GM23338 (cell line): ENCODE data around the gene LRRC47.

Experiments used
- CREB1 ChIP-seq: fragments of 250-450 bp; sonication (Bioruptor Pico); IDR thresholded peaks from 2 replicates; pipeline ENCODE4 v1.5.0; 2020; ENCODE audit warnings: low read depth, mild to moderate bottlenecking, moderate library complexity
- ETS1 ChIP-seq: IDR thresholded peaks from 2 replicates; pipeline ENCODE4 v1.6.1; 2016; ENCODE audit warnings: antibody characterized with exemption
- EZH2 ChIP-seq: fragments of 200-600 bp; sonication (generic); IDR thresholded peaks from one replicate; pipeline ENCODE4 v1.8.0; 2017; ENCODE audit warnings: antibody characterized with exemption, mild to moderate bottlenecking, low read depth; ENCODE audit not compliant: unreplicated experiment
- EZH2phosphoT487 ChIP-seq: fragments of 200-600 bp; sonication (generic); IDR thresholded peaks from one replicate; pipeline ENCODE4 v1.8.1; 2018; ENCODE audit warnings: antibody characterized with exemption; ENCODE audit not compliant: unreplicated experiment
- JUNB ChIP-seq: IDR thresholded peaks from one replicate; pipeline ENCODE4 v1.6.1; 2016; ENCODE audit warnings: antibody characterized with exemption; ENCODE audit not compliant: unreplicated experiment
- REST ChIP-seq: IDR thresholded peaks from one replicate; pipeline ENCODE4 v1.6.1; 2018; ENCODE audit warnings: antibody characterized with exemption; ENCODE audit not compliant: unreplicated experiment
- TF ChIP-seq, protein P1 (sequence below), 2 experiments: fragments of 200-600 bp in 1 of 2; sonication (generic) in 1 of 2; conservative IDR thresholded peaks; 2 replicates each; pipeline versions ENCODE4 v1.5.1 to v1.6.1; 2016 to 2017; ENCODE audit warnings: antibody characterized with exemption in 2 of 2, low read depth in 2 of 2, mild to moderate bottlenecking in 2 of 2, moderate library complexity in 1 of 2

- TF ChIP-seq, protein P1, sequence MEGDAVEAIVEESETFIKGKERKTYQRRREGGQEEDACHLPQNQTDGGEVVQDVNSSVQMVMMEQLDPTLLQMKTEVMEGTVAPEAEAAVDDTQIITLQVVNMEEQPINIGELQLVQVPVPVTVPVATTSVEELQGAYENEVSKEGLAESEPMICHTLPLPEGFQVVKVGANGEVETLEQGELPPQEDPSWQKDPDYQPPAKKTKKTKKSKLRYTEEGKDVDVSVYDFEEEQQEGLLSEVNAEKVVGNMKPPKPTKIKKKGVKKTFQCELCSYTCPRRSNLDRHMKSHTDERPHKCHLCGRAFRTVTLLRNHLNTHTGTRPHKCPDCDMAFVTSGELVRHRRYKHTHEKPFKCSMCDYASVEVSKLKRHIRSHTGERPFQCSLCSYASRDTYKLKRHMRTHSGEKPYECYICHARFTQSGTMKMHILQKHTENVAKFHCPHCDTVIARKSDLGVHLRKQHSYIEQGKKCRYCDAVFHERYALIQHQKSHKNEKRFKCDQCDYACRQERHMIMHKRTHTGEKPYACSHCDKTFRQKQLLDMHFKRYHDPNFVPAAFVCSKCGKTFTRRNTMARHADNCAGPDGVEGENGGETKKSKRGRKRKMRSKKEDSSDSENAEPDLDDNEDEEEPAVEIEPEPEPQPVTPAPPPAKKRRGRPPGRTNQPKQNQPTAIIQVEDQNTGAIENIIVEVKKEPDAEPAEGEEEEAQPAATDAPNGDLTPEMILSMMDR (conservative IDR thresholded peaks at IDR 0.05; ENCODE audit: low read depth in 2 of 2) = no peak
- TF ChIP-seq JUNB (no peak), EZH2 (no peak), EZH2phosphoT487 (no peak), CREB1 (CRISPR knock-in tag) (no peak), ETS1 (no peak), REST (no peak)
These were observed 32.1 kb upstream of the LRRC47 start for GRCh38 chr1:3828391-3828790.
